OCI-LY7 (cell line): Measurements from ENCODE around the gene HLCS. TPM values are rescaled to one million over a fixed set of nuclear protein-coding genes. Genes with fewer than 3 reads are reported as not detected.

Source experiments
- BruUV-seq: library from RNA; stranded (reverse); fragments of 400-500 nt; replicated peaks from 2 replicates; lab custom pipeline; 2021; lab: Mats Ljungman, UMichigan
- CTCF ChIA-PET: fragments of 300-600 bp; sonication (Branson Sonifier 250); formaldehyde crosslinking; loops from one replicate; lab custom pipeline; 2022; ENCODE audit warnings: antibody characterized with exemption; ENCODE audit not compliant: unreplicated experiment; lab: Charles Lee
- POLR2A ChIA-PET: fragments of 300-600 bp; sonication (Branson Sonifier 250); formaldehyde crosslinking; loops from one replicate; lab custom pipeline; 2022; ENCODE audit warnings: antibody characterized with exemption; lab: Charles Lee
- DNase-seq: peaks from one replicate; pipeline ENCODE4 v3.0.0-alpha.2; 2015; ENCODE audit warnings: low spot score
- H2AFZ ChIP-seq: fragments of 200-600 bp; sonication (generic), shearing (Covaris generic); 2 replicates; pipeline ENCODE4 v1.6.1; 2014; ENCODE audit warnings: mild to moderate bottlenecking, antibody characterized with exemption, low read length, moderate library complexity
- H3K27ac ChIP-seq: fragments of 200-600 bp; sonication (generic); 2 replicates; pipeline ENCODE4 v1.5.1; 2014; ENCODE audit warnings: mixed run types, low read depth, mild to moderate bottlenecking, moderate library complexity, low read length, inconsistent platforms; ENCODE audit not compliant: poor library complexity, severe bottlenecking
- H3K36me3 ChIP-seq: fragments of 200-600 bp; sonication (generic); 2 replicates; pipeline ENCODE4 v1.6.1; 2014; ENCODE audit warnings: mild to moderate bottlenecking, antibody characterized with exemption, low read length, moderate library complexity, mixed read lengths; ENCODE audit not compliant: insufficient read depth
- H3K4me1 ChIP-seq: fragments of 200-600 bp; sonication (generic); 2 replicates; pipeline ENCODE4 v1.5.1; 2014; ENCODE audit warnings: mild to moderate bottlenecking, low read length; ENCODE audit not compliant: insufficient read depth, poor library complexity, severe bottlenecking
- H3K4me2 ChIP-seq: fragments of 200-600 bp; sonication (generic); 2 replicates; pipeline ENCODE4 v1.6.1; 2014; ENCODE audit warnings: mild to moderate bottlenecking, low read length
- H3K4me3 ChIP-seq: fragments of 200-600 bp; sonication (generic); 2 replicates; pipeline ENCODE4 v1.5.1; 2014; ENCODE audit warnings: mild to moderate bottlenecking, low read depth, low read length; ENCODE audit not compliant: poor library complexity, severe bottlenecking
- H3K79me2 ChIP-seq: fragments of 200-600 bp; sonication (generic); 2 replicates; pipeline ENCODE4 v1.6.1; 2016; ENCODE audit warnings: low read depth, mild to moderate bottlenecking, low read length, moderate library complexity, mixed read lengths; ENCODE audit not compliant: insufficient read depth
- H3K9me2 ChIP-seq: fragments of 200-600 bp; sonication (generic); 2 replicates; pipeline ENCODE4 v1.6.1; 2016; ENCODE audit warnings: mild to moderate bottlenecking, low read length, mixed read lengths; ENCODE audit not compliant: insufficient read depth
- H3K9me3 ChIP-seq: fragments of 200-600 bp; sonication (generic); 2 replicates; pipeline ENCODE4 v1.6.1; 2014; ENCODE audit warnings: mild to moderate bottlenecking, mixed run types, low read length, mixed read lengths
- H4K20me1 ChIP-seq: fragments of 200-600 bp; sonication (generic); 2 replicates; pipeline ENCODE4 v1.6.1; 2014; ENCODE audit warnings: mild to moderate bottlenecking, antibody characterized with exemption, low read length, moderate library complexity, mixed read lengths; ENCODE audit not compliant: insufficient read depth
- CTCF ChIP-seq: fragments of 200-600 bp; sonication (generic); conservative IDR thresholded peaks from 2 replicates; pipeline ENCODE4 v1.5.1; 2014; ENCODE audit warnings: mild to moderate bottlenecking, antibody characterized with exemption, low read length, moderate library complexity, mixed read lengths
- EZH2phosphoT487 ChIP-seq: fragments of 200-600 bp; sonication (generic); IDR thresholded peaks from 2 replicates; pipeline ENCODE4 v1.6.1; 2018; ENCODE audit warnings: low read depth, borderline replicate concordance, mild to moderate bottlenecking, mixed run types, antibody characterized with exemption, low read length, moderate library complexity, mixed read lengths
- intact Hi-C: fragments of 100-400 bp; cut with micrococcal nuclease; formaldehyde crosslinking; loops from one replicate; pipeline ENCODE4 v1.10.0; 2022; ENCODE audit not compliant: unreplicated experiment
- total RNA-seq, 2 experiments: library from RNA; depleted of rRNA in 1 of 2; stranded (reverse); fragments of >200 nt in 1 of 2; shearing (Covaris generic) in 1 of 2; gene quantifications; 2 replicates each; pipeline ENCODE4 v1.2.3, GENCODE V29; 2014 to 2022

Gene HLCS
- total RNA-seq, 2 experiments from 2014 or later = 12.0 to 20.9 TPM

DNA sequence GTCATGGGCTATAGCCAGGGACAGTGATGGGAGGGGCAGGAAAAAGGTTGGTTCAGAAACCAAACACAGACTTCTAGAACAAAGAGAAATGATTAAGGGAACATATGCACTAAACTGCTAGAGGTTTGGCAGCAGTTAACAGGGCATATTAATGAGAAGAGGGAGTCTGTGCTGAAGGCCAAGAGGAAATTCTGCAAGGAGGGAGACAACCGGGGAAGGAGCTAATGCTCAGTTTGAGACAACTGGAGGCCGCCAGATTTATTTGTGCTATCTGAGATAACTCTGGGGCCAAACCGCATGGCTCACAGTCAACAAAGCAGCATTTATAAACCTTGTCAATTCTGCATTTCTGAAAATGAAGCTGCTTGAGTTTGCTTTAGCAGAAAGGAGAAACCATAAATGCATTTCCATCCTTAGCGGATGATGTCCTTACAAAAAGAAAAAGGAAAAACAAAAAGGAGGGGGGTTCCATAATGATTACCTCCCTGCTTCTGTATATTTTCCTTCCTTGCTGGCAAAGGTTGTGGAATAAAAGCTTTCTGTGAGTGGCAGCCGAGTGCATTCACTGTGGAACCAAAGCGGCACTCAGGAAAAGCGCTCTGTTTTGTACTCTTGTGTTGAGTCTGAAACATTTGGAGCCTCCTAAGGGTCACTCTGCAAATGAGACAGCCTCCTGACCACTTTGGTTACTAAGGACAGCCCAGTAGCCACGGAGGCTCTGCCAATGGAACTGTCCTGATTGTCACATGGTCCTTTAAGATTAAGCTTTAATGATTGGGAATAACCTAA lies 197.2 kb downstream of the HLCS start:
- Histone ChIP-seq H3K9me2 (no peaks in the 10 kb centered on the region), H3K4me1 (no peaks in the 10 kb centered on the region), H3K9me3 (no peaks in the 10 kb centered on the region), H3K27ac (no peak overlapping the region), H4K20me1 (no peaks in the 10 kb centered on the region), H3K79me2 (no peaks in the 10 kb centered on the region), H3K4me3 (no peak overlapping the region), H3K4me2 (no peak overlapping the region), H2AFZ (no peak overlapping the region), H3K36me3 (no peaks in the 10 kb centered on the region)
- TF ChIP-seq CTCF = no peak
- no peak for TF ChIP-seq EZH2phosphoT487
- POLR2A ChIA-PET = no interaction called here
- intact Hi-C loops = no loop called here
- CTCF ChIA-PET = no interaction called here
- BruUV-seq = no TSS peak
- no peak for DNase-seq

DNA sequence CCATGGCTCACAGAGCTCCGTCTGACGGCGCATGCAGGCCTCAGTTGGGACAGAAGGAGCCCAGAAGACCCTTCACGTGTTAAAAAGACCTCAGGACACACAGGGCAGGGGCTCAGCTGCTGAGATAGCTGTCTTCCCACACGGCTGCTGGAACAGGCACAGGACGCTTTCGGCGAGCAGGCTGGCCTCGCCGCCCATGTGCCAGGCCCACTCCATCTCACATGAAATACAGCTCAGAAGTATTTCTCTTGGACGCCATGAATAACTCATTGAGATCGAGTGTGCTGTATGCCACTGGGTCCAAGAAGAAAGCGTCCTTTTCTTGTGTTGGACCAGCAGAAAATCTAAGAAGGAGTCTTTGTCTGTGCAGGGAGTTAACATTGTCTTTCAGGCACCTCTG lies 198.0 kb downstream of the HLCS start:
- no peak overlapping the region for H3K4me2 ChIP-seq
- no peaks in the 10 kb centered on the region for H4K20me1 ChIP-seq
- TF ChIP-seq EZH2phosphoT487 (no peak), CTCF (no peak)
- no peaks in the 10 kb centered on the region for H3K9me3 ChIP-seq
- H2AFZ ChIP-seq = no peak overlapping the region
- POLR2A ChIA-PET = interaction anchor here (0.6 kb wide), 1 partner anchor 1130 kb away, joined by 3 read pairs; no protein-coding TSS in a partner anchor
- BruUV-seq = no TSS peak
- no peaks in the 10 kb centered on the region for H3K9me2 ChIP-seq
- H3K27ac ChIP-seq = no peak overlapping the region
- DNase-seq = no peak
- H3K36me3 ChIP-seq = no peaks in the 10 kb centered on the region
- intact Hi-C loops = no loop called here
- no peaks in the 10 kb centered on the region for H3K79me2 ChIP-seq
- H3K4me3 ChIP-seq = no peak overlapping the region
- no peaks in the 10 kb centered on the region for H3K4me1 ChIP-seq
- CTCF ChIA-PET = no interaction called here

GRCh38 chr21:36767096-36767495 lies 199.4 kb downstream of the HLCS start:
- no peaks in the 10 kb centered on the region for H3K4me1 ChIP-seq
- no peaks in the 10 kb centered on the region for H4K20me1 ChIP-seq
- no peak overlapping the region for H3K27ac ChIP-seq
- ChIA-PET CTCF (no interaction called here), POLR2A (interaction anchor here (0.6 kb wide), 1 partner anchor 82 kb away, joined by 3 read pairs; no protein-coding TSS in a partner anchor)
- DNase-seq = no peak
- H3K4me2 ChIP-seq = no peak overlapping the region
- no peak for TF ChIP-seq EZH2phosphoT487
- H3K9me3 ChIP-seq = no peaks in the 10 kb centered on the region
- H3K4me3 ChIP-seq = no peak overlapping the region
- no peaks in the 10 kb centered on the region for H3K9me2 ChIP-seq
- no TSS peak for BruUV-seq
- no peaks in the 10 kb centered on the region for H3K36me3 ChIP-seq
- H2AFZ ChIP-seq = no peak overlapping the region
- intact Hi-C loops = no loop called here
- H3K79me2 ChIP-seq = no peaks in the 10 kb centered on the region
